IPS-NIHi11 (cell line): Measurements from ENCODE around the gene ACACB.

ENCODE experiments used
- DNase-seq: peaks from one replicate; pipeline ENCODE4 v3.0.0; 2012; ENCODE audit warnings: mixed read lengths, low spot score

Gene ACACB

DNA sequence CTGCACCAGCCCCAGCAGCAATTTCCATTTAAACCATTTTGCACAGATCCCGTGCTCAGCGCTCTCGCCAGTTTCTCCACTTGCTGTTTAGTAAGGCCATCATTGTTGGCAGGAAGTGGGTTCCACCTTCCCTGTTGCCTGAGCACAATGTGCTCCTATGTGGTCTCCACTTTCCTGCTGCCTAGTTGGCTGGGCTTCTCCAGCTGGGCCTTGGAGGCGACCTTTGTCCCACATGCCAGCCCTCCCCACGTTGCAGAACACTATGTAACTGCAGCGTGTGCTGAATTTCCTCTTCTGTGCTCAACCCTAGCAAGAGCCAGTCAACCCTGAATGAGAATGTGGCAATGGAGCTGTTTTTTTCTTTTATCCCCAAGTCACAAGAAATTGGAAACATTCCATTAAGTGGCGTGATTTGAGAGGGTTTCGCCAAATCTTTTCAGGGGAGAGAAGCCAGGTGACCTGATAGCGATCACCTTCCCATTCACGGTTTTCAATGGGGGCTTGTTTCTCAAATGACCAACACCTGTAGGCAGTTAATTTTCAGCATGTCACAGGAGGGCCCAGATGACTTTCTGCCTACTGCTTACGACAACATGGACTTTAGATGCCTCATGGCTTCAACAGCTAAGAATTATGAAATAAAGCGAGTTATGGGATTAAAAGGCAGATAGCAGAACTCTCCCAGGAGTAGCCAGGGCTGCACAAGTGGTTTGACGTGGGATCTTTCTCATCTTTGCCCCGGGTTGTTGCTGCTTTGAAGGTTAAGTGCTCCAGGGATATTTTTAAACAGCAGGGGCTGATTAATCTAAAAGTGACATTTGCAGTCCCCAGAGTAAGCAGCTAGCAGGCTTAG is at the start of gene ACACB:
ACACB (plus strand) TSS at position 830 of the 853 bp plus-strand sequence. CDS start 22,819 bp downstream, outside the sequence.
- DNase-seq, result no peak

DNA sequence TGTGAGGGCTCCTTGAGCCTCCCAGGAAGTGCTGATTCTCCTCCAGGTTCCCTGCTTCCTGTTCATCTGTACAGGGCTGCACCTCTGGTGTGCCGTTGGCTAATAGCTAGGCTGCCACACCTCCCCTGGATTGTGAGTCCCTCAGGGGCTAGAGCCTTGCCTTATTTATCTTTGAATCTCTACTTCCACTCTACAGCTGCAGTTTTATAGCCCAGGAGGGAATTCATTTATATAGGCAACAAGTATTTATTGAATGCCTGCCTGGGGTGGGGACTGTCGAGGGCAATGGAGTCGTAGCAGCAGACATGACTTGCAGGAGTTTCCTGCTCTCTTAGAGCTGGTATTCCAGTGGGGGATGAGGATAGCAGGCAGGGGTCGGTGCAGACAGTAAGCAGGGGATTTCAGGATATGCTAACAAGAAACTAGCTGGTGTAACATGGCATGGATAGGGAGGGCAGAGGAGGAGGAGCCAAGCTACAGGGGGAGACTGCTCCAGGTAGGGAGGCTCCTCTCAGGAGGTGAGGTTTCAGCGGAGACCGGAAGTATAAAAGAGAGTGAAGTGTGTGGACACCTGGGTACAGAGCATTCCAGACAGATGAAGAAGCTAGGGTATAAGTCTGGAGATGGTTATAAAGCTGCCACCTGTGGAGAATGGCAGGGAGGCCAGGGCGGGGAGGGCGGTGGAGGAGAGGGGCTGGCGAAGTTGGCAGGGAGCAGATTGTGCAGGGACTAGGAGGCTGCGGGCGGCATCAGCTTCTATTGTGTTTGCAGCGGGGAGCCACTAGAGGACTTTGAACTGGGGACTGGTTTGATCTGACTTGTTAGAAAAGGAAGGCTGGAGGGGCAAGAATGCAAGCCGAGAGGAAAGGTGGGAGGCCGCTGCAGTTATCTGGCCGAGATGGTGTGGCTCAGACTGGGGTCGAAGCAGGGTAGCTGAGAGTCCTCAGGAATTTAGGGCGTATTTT is 46.8 kb upstream of the ACACB start:
- peak; percentile 68 for DNase-seq

DNA sequence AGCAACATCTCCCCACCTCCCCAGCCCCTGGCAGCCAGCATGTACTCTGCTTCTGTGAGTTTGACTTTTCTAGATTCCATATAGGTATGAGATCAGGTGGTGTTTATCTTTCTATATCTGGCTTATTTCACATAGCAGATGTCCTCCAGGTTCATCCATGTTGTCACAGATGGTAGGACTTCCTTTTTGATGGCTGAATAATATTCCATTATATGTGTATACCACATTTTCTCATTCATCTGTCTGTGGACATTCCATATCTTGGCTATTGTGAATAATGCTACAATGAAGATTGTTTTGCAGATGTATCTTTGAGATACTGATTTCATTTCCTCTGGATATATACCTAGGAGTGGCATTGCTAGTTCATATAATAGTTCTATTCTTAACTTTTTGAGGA is 41.5 kb upstream of the ACACB start:
- no peak for DNase-seq

DNA sequence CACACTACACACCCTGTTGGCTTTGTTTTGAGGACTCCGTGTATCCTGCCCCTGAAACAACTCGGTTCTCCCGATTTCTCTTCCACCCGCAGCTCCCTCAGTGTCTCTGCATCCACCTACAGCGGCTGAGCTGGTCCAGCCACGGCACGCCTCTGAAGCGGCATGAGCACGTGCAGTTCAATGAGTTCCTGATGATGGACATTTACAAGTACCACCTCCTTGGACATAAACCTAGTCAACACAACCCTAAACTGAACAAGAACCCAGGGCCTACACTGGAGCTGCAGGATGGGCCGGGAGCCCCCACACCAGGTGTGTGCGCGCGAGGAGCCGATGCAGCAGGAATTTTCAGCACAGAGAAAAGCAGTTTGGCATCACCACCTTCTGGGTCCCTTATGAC is 33.6 kb upstream of the ACACB start:
- no peak for DNase-seq

GRCh38 chr12:109084425-109084824 is 32.0 kb upstream of the ACACB start:
- no peak for DNase-seq

DNA sequence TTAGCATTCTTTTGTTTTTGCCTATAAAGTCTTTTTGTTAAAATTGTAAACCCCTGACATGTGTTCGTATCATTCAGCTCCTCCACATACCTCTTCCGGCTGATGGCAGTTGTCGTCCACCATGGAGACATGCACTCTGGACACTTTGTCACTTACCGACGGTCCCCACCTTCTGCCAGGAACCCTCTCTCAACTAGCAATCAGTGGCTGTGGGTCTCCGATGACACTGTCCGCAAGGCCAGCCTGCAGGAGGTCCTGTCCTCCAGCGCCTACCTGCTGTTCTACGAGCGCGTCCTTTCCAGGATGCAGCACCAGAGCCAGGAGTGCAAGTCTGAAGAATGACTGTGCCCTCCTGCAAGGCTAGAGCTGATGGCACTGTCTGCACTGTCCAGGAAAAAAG is 30.8 kb upstream of the ACACB start:
- DNase-seq, result no peak

- no peak for DNase-seq
These were observed 29.1 kb upstream of the ACACB start for GRCh38 chr12:109087250-109087649.

GRCh38 chr12:109088818-109089217 is 27.6 kb upstream of the ACACB start:
- no peak for DNase-seq

GRCh38 chr12:109089683-109090082 is 26.7 kb upstream of the ACACB start:
- DNase-seq, result no peak

GRCh38 chr12:109092497-109093021 is 23.8 kb upstream of the ACACB start:
- DNase-seq, result no peak

GRCh38 chr12:109093022-109093918 is 23.1 kb upstream of the ACACB start, which contains the start of gene ALKBH2:
ALKBH2 (minus strand) TSS chr12:109093472; CDS start chr12:109092786, 686 bp downstream.
- DNase-seq, result peak; percentile 92

GRCh38 chr12:109097140-109097434 is 19.3 kb upstream of the ACACB start:
- no peak for DNase-seq

GRCh38 chr12:109097435-109098182 is 18.8 kb upstream of the ACACB start, which contains the start of gene UNG:
UNG (plus strand) TSS chr12:109097597; CDS start chr12:109097680, 83 bp downstream.
- peak; percentile 97 for DNase-seq

- DNase-seq, result peak; percentile 77
These were observed 18.2 kb upstream of the ACACB start for GRCh38 chr12:109098183-109098604.

DNA sequence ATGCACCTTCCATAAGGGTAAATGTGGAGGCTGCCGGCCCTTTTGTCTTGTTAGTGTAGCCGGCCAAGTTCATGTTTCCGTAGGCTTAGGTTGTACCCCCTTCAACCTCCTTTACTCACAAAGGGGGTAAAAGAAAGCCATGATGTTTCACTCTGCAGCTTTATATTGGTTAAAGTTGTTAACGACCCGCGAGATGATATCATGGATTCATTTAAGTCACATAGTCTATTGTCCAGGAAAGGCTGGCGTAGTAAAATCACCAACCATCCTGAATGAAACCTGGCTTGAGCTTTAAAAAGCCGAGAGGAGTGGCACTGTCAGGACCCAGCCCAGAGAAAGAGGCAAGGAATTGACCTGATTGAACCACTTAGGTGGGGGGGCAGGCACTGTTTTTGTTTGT is 17.7 kb upstream of the ACACB start:
- no peak for DNase-seq

- no peak for DNase-seq
These were observed 16.9 kb upstream of the ACACB start for GRCh38 chr12:109099431-109100020.

DNA sequence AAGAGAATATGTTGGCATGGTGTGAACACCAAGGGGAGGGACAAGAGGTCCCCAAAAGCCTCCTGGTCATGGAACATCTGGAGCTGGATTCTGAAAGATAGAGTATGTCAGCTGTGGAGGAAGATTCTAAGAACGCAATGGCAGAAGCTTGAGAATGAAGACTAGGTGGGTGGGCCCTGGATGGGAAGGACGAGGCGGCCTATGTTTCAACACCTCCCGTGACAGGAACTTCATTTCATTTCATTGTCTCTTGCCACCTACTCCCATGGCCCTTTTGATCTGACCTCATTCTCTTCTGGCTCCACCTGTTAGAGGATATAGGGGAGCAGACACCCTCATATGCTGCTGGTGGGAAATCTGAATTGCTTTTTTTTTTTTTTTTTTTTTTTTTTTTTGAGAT is 15.6 kb upstream of the ACACB start:
- no peak for DNase-seq

DNA sequence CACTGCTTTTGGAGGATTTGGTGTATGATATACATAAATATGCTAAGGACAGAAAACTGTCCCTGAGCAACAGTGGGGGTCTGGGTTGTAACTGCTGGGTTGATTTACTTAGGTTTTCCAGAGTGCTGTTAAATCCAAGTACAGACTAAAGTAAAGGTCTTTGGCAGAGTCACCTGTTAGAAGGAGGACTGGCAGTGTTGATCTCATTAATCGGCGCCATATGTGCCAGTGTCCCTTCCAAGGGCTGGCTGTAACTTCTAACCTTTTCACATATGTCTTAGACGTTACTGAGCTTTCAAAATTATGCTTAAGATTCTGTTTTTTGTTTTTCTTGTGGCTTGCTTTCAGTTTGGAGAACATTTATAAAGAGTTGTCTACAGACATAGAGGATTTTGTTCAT is 13.9 kb upstream of the ACACB start:
- DNase-seq, result no peak

DNA sequence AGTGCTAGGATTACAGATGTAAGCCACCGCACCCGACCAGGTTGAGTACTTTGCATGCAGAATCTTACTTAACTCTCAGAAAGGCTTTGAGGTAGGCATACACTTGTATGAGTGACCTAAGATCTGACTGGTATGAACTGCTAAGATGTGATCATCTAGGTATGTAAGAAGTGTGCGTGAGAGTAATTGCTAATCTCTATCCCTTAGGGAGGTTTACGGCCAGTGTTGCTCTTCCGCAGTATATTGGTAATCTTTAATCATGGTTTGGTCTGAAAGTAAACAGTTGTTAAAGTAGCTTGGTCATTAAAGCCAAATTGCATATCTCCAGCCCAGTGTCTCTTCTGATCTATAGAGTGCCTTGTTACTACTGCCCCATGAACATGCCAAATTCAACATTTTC is 11.2 kb upstream of the ACACB start:
- no peak for DNase-seq

DNA sequence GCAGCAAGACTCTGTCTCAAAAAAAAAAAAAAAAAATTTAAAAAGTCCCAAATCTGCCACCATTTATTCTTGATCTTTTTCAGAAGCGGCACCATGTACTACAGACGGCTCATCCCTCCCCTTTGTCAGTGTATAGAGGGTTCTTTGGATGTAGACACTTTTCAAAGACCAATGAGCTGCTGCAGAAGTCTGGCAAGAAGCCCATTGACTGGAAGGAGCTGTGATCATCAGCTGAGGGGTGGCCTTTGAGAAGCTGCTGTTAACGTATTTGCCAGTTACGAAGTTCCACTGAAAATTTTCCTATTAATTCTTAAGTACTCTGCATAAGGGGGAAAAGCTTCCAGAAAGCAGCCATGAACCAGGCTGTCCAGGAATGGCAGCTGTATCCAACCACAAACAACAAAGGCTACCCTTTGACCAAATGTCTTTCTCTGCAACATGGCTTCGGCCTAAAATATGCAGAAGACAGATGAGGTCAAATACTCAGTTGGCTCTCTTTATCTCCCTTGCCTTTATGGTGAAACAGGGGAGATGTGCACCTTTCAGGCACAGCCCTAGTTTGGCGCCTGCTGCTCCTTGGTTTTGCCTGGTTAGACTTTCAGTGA is 6.5 kb upstream of the ACACB start:
- DNase-seq, result no peak
